ENCODE results near the gene OGG1.

- TF ChIP-seq POLR2AphosphoS5 (IDR thresholded peaks at IDR 0.05; ENCODE audit: low read depth, low read length) = no peak
- TF ChIP-seq REST (IDR thresholded peaks at IDR 0.05; ENCODE audit: insufficient read depth in 1 of 2, low read depth in 2 of 2, low read length in 2 of 2) = no peak
- no peak for TF ChIP-seq TAF1 (IDR thresholded peaks at IDR 0.05; ENCODE audit: borderline replicate concordance, insufficient read depth, low read length)
- no peak for TF ChIP-seq SIN3A (IDR thresholded peaks at IDR 0.05; ENCODE audit: borderline replicate concordance, insufficient read depth, low read length)
- no peak for TF ChIP-seq FOXP2 (optimal IDR thresholded peaks at IDR 0.05; ENCODE audit: borderline replicate concordance, extremely low read depth, extremely low read length, insufficient read depth)
Measured at GRCh38 chr3:9769012-9769411, 19.3 kb downstream of the OGG1 start.
